Activated CD4-positive, alpha-beta T cell treated with anti-CD3 and anti-CD28 coated beads for 36 hours (primary cell): ENCODE measurements around the gene FARP2. TPM values are rescaled to one million over a fixed set of nuclear protein-coding genes. Genes with fewer than 3 reads are reported as not detected.
"Not testable (repeated sequence)": the region's sequence is repeated elsewhere in the genome, so short reads cannot be mapped to it uniquely, and the experiment has no call there.

Experiments
- ATAC-seq: fragments of 200-7000 bp; cut with Tn5 transposase; one replicate; pipeline ENCODE4 v1.10.0; 2021; ENCODE audit warnings: mild to moderate bottlenecking, moderate library complexity
- CTCF ChIA-PET: fragments of 350-600 bp; sonication (Branson Sonifier 250); formaldehyde crosslinking; loops from one replicate; lab custom pipeline; 2021; ENCODE audit warnings: antibody characterized with exemption; lab: Charles Lee
- POLR2A ChIA-PET: fragments of 350-600 bp; sonication (Branson Sonifier 250); formaldehyde crosslinking; loops from one replicate; lab custom pipeline; 2021; ENCODE audit warnings: antibody characterized with exemption, inconsistent platforms; lab: Charles Lee
- DNase-seq: peaks from one replicate; pipeline ENCODE4 v3.0.0-alpha.2; 2020
- H3K27ac Mint-ChIP-seq: one replicate; pipeline ENCODE4 v1.8.0; 2021; ENCODE audit warnings: mixed read lengths
- H3K27me3 Mint-ChIP-seq: one replicate; pipeline ENCODE4 v1.8.0; 2021; ENCODE audit warnings: mixed read lengths
- H3K36me3 Mint-ChIP-seq: one replicate; pipeline ENCODE4 v1.8.0; 2021; ENCODE audit warnings: low read depth, mixed read lengths
- H3K4me1 Mint-ChIP-seq: one replicate; pipeline ENCODE4 v1.8.0; 2021; ENCODE audit warnings: mixed read lengths
- H3K4me3 Mint-ChIP-seq: one replicate; pipeline ENCODE4 v1.8.0; 2021; ENCODE audit warnings: mild to moderate bottlenecking, moderate library complexity, mixed read lengths
- H3K9me3 Mint-ChIP-seq: one replicate; pipeline ENCODE4 v1.8.0; 2021; ENCODE audit warnings: low read depth, mixed read lengths
- intact Hi-C, 2 experiments: fragments of 100-400 bp; cut with DNase I in 1 of 2; cut with micrococcal nuclease in 1 of 2; formaldehyde crosslinking; loops; one replicate each; pipeline versions ENCODE4 v1.14.2 to v1.15.1; 2022 to 2024; cut with DNase I, micrococcal nuclease
- total RNA-seq, 2 experiments: library from RNA; stranded (reverse); gene quantifications; one replicate each; pipeline ENCODE4 v1.2.3, GENCODE V29; 2021

Gene FARP2
- total RNA-seq, 2 experiments from 2014 or later = 29.0 to 30.7 TPM

DNA sequence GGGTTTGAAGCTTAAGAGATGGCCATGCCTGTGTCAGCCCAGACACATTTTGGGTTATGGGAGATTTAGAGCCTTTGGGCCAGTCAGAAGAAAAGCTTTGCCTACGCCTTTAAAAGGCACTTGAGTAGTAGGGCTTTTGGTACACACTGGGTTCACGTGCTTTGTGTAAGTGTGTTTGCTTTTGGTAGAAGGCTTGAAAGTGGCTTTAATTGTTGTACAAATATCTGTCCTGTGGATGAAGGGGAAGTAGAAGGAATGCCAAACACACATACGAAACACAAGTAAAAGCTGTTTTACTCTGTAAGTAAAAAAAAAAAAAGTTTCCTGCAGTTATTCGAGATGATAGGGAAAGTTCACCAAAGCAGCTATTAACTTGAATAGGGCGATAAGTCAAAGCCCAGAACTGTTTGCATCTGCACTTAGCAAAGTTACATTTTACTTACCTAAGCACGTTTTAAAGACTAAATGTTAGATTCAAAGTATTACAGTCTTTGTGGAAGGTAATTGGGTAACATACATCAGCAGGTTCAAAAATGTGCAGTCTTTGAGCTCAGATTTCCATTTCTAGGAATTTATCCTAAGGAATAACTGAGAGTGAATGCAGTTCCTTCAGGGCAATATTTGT lies 76.9 kb downstream of the FARP2 start:
- intact Hi-C loops = no loop called here
- H3K27ac Mint-ChIP-seq = no peak overlapping the region
- ChIA-PET CTCF (interaction anchor here (0.7 to 1.6 kb wide), 3 partner anchors 11 to 587 kb away, joined by 4 read pairs; partner anchors contain the start of gene DTYMK), POLR2A (no interaction called here)
- ATAC-seq (no peak), DNase-seq (no peak)
- H3K36me3 Mint-ChIP-seq = peaks cover 50% of the 10 kb centered on the region
- no peaks in the 10 kb centered on the region for H3K4me1 Mint-ChIP-seq
- no peak overlapping the region for H3K4me3 Mint-ChIP-seq
- no peaks in the 10 kb centered on the region for H3K27me3 Mint-ChIP-seq
- no peaks in the 10 kb centered on the region for H3K9me3 Mint-ChIP-seq

DNA sequence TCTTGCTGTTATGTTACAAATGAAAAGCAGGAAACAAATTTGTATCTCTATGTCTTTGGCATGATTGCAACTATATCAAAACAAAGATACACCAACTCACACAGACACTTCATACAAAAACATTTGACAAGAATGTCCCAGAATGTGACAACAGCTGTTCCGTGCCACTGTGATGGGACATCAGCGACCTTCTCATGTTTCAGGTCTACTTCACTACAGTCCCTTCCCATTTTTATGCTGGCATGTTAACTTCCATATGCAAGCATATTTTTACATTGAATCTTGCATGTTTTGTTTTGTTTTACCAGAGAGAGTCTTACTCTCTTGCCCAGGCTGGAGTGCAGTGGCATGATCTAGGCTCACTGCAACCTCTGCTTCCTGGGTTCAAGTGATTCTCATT lies 81.1 kb downstream of the FARP2 start:
- no peak overlapping the region for H3K4me3 Mint-ChIP-seq
- intact Hi-C loops = no loop called here
- peaks cover 60% of the 10 kb centered on the region for H3K36me3 Mint-ChIP-seq
- no peak overlapping the region for H3K27ac Mint-ChIP-seq
- no peaks in the 10 kb centered on the region for H3K4me1 Mint-ChIP-seq
- DNase-seq = no peak
- CTCF ChIA-PET = no interaction called here
- no peaks in the 10 kb centered on the region for H3K9me3 Mint-ChIP-seq
- peaks cover 9% of the 10 kb centered on the region for H3K27me3 Mint-ChIP-seq
- ATAC-seq = no peak
- POLR2A ChIA-PET = no interaction called here

DNA sequence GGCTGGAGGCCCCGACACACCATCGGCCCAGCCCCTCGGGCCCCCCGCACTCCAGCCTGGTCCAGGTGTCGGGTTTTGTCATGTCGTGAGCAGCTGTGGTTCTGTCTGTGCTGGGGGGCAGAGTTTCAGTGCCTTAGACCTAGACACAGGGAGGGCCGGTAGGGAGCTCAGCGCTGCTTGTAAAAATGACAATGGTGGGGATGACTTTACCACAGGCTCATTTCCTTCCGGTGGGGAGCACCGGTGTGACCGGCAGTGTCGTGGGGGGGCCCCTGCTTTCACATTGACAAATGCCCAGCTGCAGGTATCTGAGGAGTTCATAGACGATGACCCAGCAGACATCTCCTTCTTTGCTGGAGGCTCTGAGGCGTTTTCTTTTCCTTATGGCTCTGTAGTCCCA lies 85.4 kb downstream of the FARP2 start:
- no peak overlapping the region for H3K27ac Mint-ChIP-seq
- peaks cover 25% of the 10 kb centered on the region for H3K27me3 Mint-ChIP-seq
- intact Hi-C loops = loop anchor here (5.0 to 10.0 kb wide), 2 partner anchors 173 to 401 kb away; no protein-coding TSS in a partner anchor
- POLR2A ChIA-PET = no interaction called here
- H3K36me3 Mint-ChIP-seq = peaks cover 68% of the 10 kb centered on the region
- no peak for ATAC-seq
- no peak for DNase-seq
- CTCF ChIA-PET = no interaction called here
- no peaks in the 10 kb centered on the region for H3K9me3 Mint-ChIP-seq
- H3K4me3 Mint-ChIP-seq = no peak overlapping the region
- H3K4me1 Mint-ChIP-seq = peaks cover 27% of the 10 kb centered on the region

DNA sequence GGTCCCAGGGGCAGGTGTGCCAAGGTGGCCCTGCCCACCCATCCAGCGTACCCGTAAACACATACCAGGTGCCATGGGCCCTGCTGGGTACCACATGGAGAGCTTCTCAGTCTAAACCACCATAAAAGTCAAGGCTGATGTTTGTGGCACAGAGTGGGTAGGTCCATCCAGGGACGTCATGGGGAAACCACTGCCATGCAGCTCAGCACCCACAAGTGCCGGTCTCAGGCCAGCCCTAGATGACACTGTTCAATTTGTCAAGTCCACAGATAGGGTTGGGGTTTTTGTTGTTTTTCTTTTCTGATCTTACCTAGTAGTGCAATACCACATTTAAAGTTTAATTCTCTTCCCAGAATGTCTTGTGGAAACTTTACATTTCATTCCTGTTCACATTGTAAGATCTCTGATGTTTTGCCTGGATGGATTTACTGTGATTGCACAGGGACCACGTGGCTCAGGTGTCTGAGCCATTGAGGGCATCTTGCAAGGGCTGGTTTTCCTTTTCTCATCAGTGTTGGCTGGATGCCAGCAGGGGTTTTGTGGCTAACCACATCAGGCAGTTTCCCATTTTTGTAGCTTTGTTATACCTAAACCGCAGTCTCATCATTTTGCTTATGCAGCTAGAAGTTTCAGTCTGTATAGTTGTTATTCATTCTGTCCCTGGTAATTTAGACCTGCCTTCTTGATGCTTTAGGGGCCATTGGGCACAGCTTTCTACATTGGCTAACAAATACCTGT lies 87.6 kb downstream of the FARP2 start:
- ChIA-PET CTCF (interaction anchor here (0.9 to 1.4 kb wide), 2 partner anchors 11 to 63 kb away, joined by 3 to 4 read pairs; no protein-coding TSS in a partner anchor), POLR2A (interaction anchor here (0.5 to 1.1 kb wide), 4 partner anchors 68 to 129 kb away, joined by 3 to 5 read pairs (median 4); partner anchors contain the start of gene HDLBP)
- H3K4me1 Mint-ChIP-seq = peaks cover 27% of the 10 kb centered on the region
- peak; percentile 95 for DNase-seq
- H3K27me3 Mint-ChIP-seq = peaks cover 37% of the 10 kb centered on the region
- peak; percentile 86 for ATAC-seq
- intact Hi-C loops = loop anchor here (1.0 to 10.0 kb wide), 6 partner anchors 65 to 399 kb away; partner anchors contain the start of genes HDLBP (in 1 of the 2), SEPTIN2 (in 1 of the 2) and STK25 (in 1 of the 2)
- H3K4me3 Mint-ChIP-seq = peak overlapping the region; percentile 48
- H3K9me3 Mint-ChIP-seq = no peaks in the 10 kb centered on the region
- H3K36me3 Mint-ChIP-seq = peaks cover 57% of the 10 kb centered on the region
- peak overlapping the region; percentile 45 for H3K27ac Mint-ChIP-seq

DNA sequence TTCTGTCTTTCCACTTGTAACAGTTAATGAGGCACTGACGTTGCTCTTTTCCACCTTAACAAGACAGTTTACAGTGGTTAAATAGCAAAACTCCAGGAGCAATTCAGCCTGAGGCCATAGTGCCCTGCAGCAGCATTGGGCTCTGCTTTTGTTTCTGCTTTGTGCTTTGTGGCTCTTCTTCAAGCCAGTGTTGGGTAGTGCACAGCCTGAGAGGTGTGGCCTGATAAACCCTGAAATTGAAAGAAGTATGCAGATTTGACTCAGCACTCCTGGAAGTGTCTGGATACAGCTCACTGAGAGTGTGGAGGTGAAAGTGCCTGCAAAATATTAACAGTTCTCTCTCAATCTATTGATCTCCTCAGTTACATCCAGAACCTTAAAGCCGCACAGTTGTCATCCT lies 89.3 kb downstream of the FARP2 start:
- ChIA-PET POLR2A (no interaction called here), CTCF (interaction anchor here (1.4 kb wide), 1 partner anchor 54 kb away, joined by 5 read pairs; no protein-coding TSS in a partner anchor)
- ATAC-seq (peak; percentile 59), DNase-seq (peak; percentile 39)
- H3K36me3 Mint-ChIP-seq = peaks cover 43% of the 10 kb centered on the region
- H3K27me3 Mint-ChIP-seq = peaks cover 41% of the 10 kb centered on the region
- intact Hi-C loops = loop anchor here in 1 of 2 experiments (10.0 kb wide), 1 partner anchor 169 kb away; no protein-coding TSS in a partner anchor
- H3K27ac Mint-ChIP-seq = no peak overlapping the region
- no peak overlapping the region for H3K4me3 Mint-ChIP-seq
- H3K9me3 Mint-ChIP-seq = no peaks in the 10 kb centered on the region
- peaks cover 27% of the 10 kb centered on the region for H3K4me1 Mint-ChIP-seq

DNA sequence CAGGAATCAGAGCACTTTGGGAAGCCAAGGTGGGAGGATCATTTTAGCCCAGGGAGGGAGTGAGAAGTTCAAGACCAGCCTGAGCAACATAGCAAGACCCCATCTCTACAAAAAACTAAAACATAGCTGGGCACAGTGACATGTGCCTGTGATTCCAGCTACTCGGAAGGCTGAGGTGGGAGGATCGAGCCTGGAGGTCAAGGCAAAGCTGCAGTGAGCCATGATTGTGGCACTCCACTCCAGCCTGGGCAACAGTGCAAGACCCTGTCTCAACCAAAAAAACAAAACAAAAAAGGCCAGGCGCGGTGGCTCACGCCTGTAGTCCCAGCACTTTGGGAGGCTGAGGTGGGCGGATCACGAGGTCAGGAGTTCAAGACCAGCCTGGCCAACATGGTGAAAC lies 94.0 kb downstream of the FARP2 start:
- CTCF ChIA-PET = interaction anchor here (0.7 kb wide), 1 partner anchor 64 kb away, joined by 4 read pairs; no protein-coding TSS in a partner anchor

DNA sequence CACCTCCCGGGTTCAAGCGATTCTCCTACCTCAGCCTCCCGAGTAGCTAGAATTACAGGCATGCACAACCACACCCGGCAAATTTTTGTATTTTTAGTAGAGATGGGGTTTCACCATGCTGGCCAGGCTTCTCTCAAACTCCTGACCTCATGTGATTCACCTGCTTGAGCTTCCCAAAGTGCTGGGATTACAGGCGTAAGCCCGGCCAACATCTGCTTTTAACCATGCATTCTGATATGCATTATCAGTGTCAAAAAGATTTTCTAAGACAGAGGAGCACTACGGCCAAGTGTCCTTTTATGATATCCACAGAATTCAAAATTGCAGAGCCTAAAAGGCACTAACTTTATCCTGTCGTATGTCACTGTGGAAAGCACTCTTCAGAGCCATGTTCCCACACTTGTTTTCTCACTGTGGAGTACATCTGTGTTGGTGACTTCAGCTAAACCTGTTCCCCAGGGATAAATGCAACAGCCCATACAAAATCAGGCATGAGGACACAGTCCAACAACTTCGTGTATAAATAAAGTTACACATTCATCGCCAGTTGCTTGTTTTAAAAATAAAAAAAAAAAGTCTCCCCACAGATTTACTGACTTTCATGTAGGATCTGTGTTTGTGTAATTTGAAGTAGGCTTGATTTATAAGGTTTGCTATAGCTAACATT lies 95.9 kb downstream of the FARP2 start:
- no peaks in the 10 kb centered on the region for H3K9me3 Mint-ChIP-seq
- peaks cover 34% of the 10 kb centered on the region for H3K27me3 Mint-ChIP-seq
- no peak overlapping the region for H3K27ac Mint-ChIP-seq
- H3K4me3 Mint-ChIP-seq = no peak overlapping the region
- CTCF ChIA-PET = no interaction called here
- POLR2A ChIA-PET = no interaction called here
- H3K36me3 Mint-ChIP-seq = peaks cover 2% of the 10 kb centered on the region
- H3K4me1 Mint-ChIP-seq = no peaks in the 10 kb centered on the region
- intact Hi-C loops = no loop called here
- ATAC-seq = no peak
- no peak for DNase-seq

More for the DNA sequence above, 94.0 kb downstream of the FARP2 start:
- DNase-seq, ATAC-seq, intact Hi-C loops, H3K27ac Mint-ChIP-seq, H3K9me3 Mint-ChIP-seq, H3K4me1 Mint-ChIP-seq, H3K36me3 Mint-ChIP-seq, H3K4me3 Mint-ChIP-seq: not testable (repeated sequence)
- POLR2A ChIA-PET = interaction anchor here (0.6 kb wide), 1 partner anchor 217 kb away, joined by 8 read pairs; no protein-coding TSS in a partner anchor
- peaks cover 41% of the 10 kb centered on the region for H3K27me3 Mint-ChIP-seq

DNA sequence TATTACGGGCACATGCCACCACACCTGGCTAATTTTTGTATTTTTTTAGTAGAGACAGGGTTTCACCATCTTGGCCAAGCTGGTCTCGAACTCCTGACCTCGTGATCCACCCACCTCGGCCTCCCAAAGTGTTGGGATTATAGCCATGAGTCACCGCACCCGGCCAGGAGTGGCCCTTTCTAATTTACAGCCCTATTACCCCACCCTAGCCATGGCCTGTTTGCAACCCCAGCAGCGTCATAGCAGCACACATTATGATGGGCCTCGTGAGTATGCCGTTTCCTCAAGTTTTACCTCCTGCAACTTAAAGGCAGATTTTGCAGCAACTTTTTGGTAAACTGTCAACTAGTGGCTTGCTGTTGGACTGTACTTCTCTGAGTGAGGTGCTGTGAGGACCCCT lies 97.8 kb downstream of the FARP2 start:
- H3K4me1 Mint-ChIP-seq, H3K9me3 Mint-ChIP-seq, H3K36me3 Mint-ChIP-seq, H3K27ac Mint-ChIP-seq, H3K4me3 Mint-ChIP-seq, intact Hi-C loops, ATAC-seq, CTCF ChIA-PET, POLR2A ChIA-PET, DNase-seq: not testable (repeated sequence)
- H3K27me3 Mint-ChIP-seq = peaks cover 25% of the 10 kb centered on the region

DNA sequence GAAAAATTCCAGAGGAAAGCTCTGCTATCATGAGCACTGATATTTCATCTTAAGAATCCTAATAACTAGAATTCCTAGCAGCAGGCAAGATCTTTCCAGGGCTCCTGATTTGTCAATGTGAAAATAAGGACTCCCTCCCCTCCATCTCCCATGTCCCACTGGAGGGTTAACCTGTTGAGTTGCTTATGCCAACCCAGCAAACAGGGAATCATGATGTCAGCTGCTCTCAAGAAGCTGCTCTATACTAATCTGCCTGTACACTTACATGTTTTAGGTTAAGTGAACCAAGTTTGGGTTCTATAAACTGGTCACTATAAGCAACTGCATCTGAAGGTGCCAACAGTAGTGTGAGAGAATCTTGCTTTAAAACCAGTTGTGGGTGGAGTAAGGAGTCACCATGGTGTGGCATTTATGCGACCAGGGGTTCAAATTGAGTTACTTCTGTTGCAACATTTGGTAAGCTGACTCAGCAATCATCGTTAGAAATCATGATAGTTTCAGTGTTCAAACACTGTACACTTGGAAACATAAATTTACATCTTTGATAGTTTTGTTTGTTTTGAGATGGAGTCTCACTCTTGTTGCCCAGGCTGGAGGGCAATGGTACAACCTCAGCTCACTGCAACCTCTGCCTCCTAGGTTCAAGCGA lies 98.9 kb downstream of the FARP2 start:
- intact Hi-C loops = no loop called here
- no peak for ATAC-seq
- DNase-seq = no peak
- Mint-ChIP-seq H3K36me3 (no peaks in the 10 kb centered on the region), H3K27ac (no peak overlapping the region), H3K9me3 (no peaks in the 10 kb centered on the region), H3K4me3 (no peak overlapping the region), H3K4me1 (no peaks in the 10 kb centered on the region), H3K27me3 (peaks cover 21% of the 10 kb centered on the region)
- ChIA-PET POLR2A (no interaction called here), CTCF (no interaction called here)

DNA sequence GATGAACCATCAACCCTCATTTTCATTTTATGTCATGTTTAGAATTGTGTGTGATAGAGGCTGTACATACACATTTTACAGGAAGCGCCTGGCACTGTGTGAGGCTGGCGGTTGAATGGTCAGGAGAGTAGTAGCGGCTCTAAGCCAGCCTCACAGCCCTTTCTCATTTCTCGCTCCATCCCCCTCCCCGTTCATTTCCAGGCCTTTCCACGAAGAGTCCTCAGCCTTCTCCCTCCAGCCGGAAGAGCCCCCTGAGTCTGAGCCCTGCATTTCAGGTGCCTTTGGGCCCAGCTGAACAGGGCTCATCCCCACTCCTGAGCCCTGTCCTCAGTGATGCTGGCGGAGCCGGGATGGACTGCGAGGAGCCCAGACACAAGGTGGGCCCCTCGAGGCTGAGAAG lies 100.5 kb downstream of the FARP2 start:
- CTCF ChIA-PET = no interaction called here

DNA sequence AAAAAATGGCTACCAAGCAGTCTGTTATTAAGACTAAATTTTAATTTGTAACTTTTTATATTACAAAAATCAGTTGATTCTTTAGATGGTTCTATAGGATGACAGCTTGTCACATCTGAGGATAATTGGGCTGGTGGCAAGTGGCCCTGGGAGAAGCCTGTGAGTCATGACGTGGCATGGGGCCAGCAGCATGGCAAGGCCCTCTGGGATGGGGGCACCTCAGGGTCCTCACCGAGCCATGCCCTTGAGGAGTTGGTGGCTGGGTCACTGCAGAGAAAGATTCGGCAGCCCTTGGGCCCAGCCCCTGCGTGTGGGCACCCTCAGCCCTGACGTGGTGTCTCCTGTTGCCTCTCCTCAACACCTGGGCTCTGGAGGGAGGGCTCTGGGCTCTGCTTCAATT lies 102.6 kb downstream of the FARP2 start:
- ATAC-seq (no peak), DNase-seq (no peak)
- Mint-ChIP-seq H3K4me3 (no peak overlapping the region), H3K4me1 (no peaks in the 10 kb centered on the region), H3K9me3 (no peaks in the 10 kb centered on the region), H3K36me3 (no peaks in the 10 kb centered on the region), H3K27me3 (peaks cover 14% of the 10 kb centered on the region), H3K27ac (no peak overlapping the region)
- CTCF ChIA-PET = no interaction called here
- POLR2A ChIA-PET = no interaction called here
- intact Hi-C loops = no loop called here

More for the DNA sequence above, 100.5 kb downstream of the FARP2 start:
- intact Hi-C loops = no loop called here
- DNase-seq = no peak
- Mint-ChIP-seq H3K27me3 (peaks cover 17% of the 10 kb centered on the region), H3K4me1 (no peaks in the 10 kb centered on the region), H3K27ac (no peak overlapping the region), H3K9me3 (no peaks in the 10 kb centered on the region), H3K4me3 (no peak overlapping the region), H3K36me3 (no peaks in the 10 kb centered on the region)
- no peak for ATAC-seq
- POLR2A ChIA-PET = no interaction called here
